HG03469 (cell line): ENCODE data around the gene ZNF225.
"Not testable (repeated sequence)": the region's sequence is repeated elsewhere in the genome, so short reads cannot be mapped to it uniquely, and the experiment has no call there.

ENCODE experiments used
- ATAC-seq: cut with Tn5 transposase; IDR thresholded peaks from one replicate; pipeline ENCODE4 v1.9.1; 2021; ENCODE audit warnings: mild to moderate bottlenecking, moderate library complexity, moderate number of reproducible peaks; ENCODE audit not compliant: unreplicated experiment

ZNF225 gene

GRCh38 chr19:44156475-44156874 is 43.3 kb downstream of the ZNF225 start:
- no peak for ATAC-seq

DNA sequence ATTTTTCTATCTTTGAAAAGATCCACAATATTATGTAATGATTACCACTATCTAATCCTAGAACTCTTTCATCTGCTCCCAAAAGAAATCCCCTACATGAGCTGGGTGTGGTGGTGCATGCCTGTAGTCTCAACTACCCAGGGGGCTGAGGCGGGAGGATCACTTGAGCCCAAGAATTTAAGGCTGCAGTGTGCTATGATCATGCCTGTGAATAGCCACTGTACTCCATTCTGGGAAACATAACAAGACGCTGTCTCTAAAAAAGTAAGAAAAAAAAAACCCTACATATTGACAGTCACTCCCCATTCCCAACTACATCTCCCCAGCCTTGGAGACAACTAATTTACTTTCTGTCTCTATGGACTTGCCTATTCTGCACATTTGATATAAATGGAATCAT is 50.6 kb downstream of the ZNF225 start:
- no peak for ATAC-seq

- ATAC-seq, result no peak
Observed at GRCh38 chr19:44164327-44164672, 51.1 kb downstream of the ZNF225 start.

GRCh38 chr19:44164673-44165512 is 51.7 kb downstream of the ZNF225 start, which contains the start of gene ZNF226:
ZNF226 (plus strand) TSS chr19:44165100; CDS start chr19:44170081, 4,981 bp downstream.
- peak; percentile 69 for ATAC-seq

- not testable (repeated sequence) for ATAC-seq
Observed at GRCh38 chr19:44170660-44171059, 57.5 kb downstream of the ZNF225 start.

GRCh38 chr19:44176590-44176989 is 63.4 kb downstream of the ZNF225 start:
- ATAC-seq, result no peak

DNA sequence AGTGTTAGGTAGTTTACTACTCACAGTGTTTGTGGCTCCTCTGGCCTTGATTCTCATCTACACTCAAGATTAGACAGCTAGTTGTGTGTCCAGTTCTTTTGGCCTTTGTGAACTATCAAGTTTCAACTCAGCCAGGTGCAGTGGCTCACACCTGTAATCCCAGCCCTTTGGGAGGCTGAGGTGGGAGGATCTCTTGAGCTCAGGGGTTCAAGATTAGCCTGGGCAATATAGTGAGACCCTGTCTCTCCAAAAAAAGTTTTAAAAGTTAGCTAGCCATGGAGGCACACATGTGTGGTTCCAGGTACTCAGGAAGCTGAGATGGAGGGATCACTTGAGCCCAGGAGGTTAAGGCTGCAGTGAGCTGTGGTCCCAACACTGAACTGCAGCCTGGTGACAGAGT is 67.8 kb downstream of the ZNF225 start:
- ATAC-seq, result no peak

DNA sequence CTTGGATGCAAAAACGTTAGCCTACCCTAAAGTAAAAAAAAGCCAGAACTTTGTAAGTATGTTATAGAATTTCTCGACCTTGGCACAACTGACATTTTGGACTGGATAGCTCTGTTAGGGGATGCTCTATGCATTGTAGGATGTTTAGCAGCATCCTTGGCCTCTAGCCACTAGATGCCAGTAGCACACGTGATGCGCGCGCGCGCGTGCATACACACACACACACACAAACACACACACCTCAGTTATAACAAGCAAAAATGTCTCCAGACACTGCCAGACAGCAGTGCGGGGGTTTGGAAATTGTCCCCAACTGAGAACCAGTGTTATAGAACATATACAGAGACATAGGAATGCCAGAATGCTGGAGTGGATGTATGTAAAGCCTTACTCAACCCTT is 68.9 kb downstream of the ZNF225 start:
- no peak for ATAC-seq
